HepG2 (cell line): ENCODE measurements around the gene PPP2R5D. TPM values are rescaled to one million over a fixed set of nuclear protein-coding genes. Genes with fewer than 3 reads are reported as not detected.

Experiments
- CBFB ChIP-seq: sonication (generic); formaldehyde crosslinking; IDR thresholded peaks from 2 replicates; pipeline ENCODE4 v1.4.0; 2020; ENCODE audit warnings: missing genetic modification reagents
- CREM ChIP-seq, 2 experiments: sonication (generic) in 1 of 2; formaldehyde crosslinking in 1 of 2; IDR thresholded peaks; 2 replicates each; pipeline versions ENCODE4 v1.4.0 to v1.6.1; 2016 to 2020; ENCODE audit warnings: antibody characterized with exemption in 1 of 2, mild to moderate bottlenecking in 1 of 2, missing genetic modification reagents in 1 of 2
- HNF4A ChIP-seq: sonication (generic); formaldehyde crosslinking; IDR thresholded peaks from 2 replicates; pipeline ENCODE4 v1.4.0; 2020; ENCODE audit warnings: missing genetic modification reagents
- IRF2 ChIP-seq: IDR thresholded peaks from 2 replicates; pipeline ENCODE4 v1.6.1; 2018; ENCODE audit warnings: missing genetic modification reagents, missing compliant biosample characterization
- MIER2 ChIP-seq: IDR thresholded peaks from 2 replicates; pipeline ENCODE4 v1.6.1; 2016; ENCODE audit warnings: missing biosample characterization, missing genetic modification reagents
- MYC ChIP-seq: sonication (generic); formaldehyde crosslinking; IDR thresholded peaks from 2 replicates; pipeline ENCODE4 v1.9.0; 2021; ENCODE audit warnings: missing genetic modification reagents, borderline replicate concordance
- NFKB2 ChIP-seq: sonication (generic); formaldehyde crosslinking; IDR thresholded peaks from 2 replicates; pipeline ENCODE4 v1.4.0; 2020; ENCODE audit warnings: missing genetic modification reagents, borderline replicate concordance
- PAX8 ChIP-seq: sonication (generic); formaldehyde crosslinking; IDR thresholded peaks from 2 replicates; pipeline ENCODE4 v1.8.0; 2022; ENCODE audit warnings: mild to moderate bottlenecking, missing genetic modification reagents, borderline replicate concordance
- SAP130 ChIP-seq: IDR thresholded peaks from 2 replicates; pipeline ENCODE4 v1.6.1; 2016; ENCODE audit warnings: low read depth
- ZNF572 ChIP-seq: sonication (generic); formaldehyde crosslinking; IDR thresholded peaks from 2 replicates; pipeline ENCODE4 v1.5.1; 2020; ENCODE audit warnings: mild to moderate bottlenecking, missing genetic modification reagents
- ZNF737 ChIP-seq: sonication (generic); formaldehyde crosslinking; IDR thresholded peaks from 2 replicates; pipeline ENCODE4 v1.5.0; 2020; ENCODE audit warnings: missing genetic modification reagents, mild to moderate bottlenecking, borderline replicate concordance
- ZNF746 ChIP-seq: sonication (generic); formaldehyde crosslinking; IDR thresholded peaks from 2 replicates; pipeline ENCODE4 v1.8.0; 2022; ENCODE audit warnings: mild to moderate bottlenecking, missing genetic modification reagents
- polyA plus RNA-seq, 8 experiments: library from polyadenylated mRNA; depleted of rRNA in 3 of 8; stranded (reverse) in 7 of 8; unstranded in 1 of 8; fragments of >200 nt; fragmentation: Illumina TruSeq in 4 of 8; extraction: Trizol in 4 of 8; gene quantifications; 2 replicates each; pipeline versions ENCODE4 v1.2.1 to v1.2.3, GENCODE V29; 2011 to 2016; ENCODE audit warnings: low read depth in 4 of 8, missing spikeins in 1 of 8, mixed read lengths in 1 of 8; ENCODE audit not compliant: insufficient read depth in 1 of 8
- total RNA-seq, 5 experiments: library from RNA; depleted of rRNA; stranded (reverse); fragments of >200 nt; fragmentation: Illumina TruSeq; extraction: Trizol; gene quantifications; 2 replicates each; pipeline ENCODE4 v1.2.3, GENCODE V29; 2016; ENCODE audit warnings: low read depth in 1 of 5
- TF ChIP-seq, protein P1 (sequence below): sonication (generic); formaldehyde crosslinking; IDR thresholded peaks from one replicate; pipeline ENCODE4 v1.5.1; 2020; ENCODE audit warnings: mild to moderate bottlenecking, missing genetic modification reagents; ENCODE audit errors: not compliant biosample characterization
- TF ChIP-seq, protein P2 (sequence below): sonication (generic); formaldehyde crosslinking; IDR thresholded peaks from 2 replicates; pipeline ENCODE4 v1.5.0; 2020; ENCODE audit warnings: missing genetic modification reagents
- TF ChIP-seq, protein P3 (sequence below): sonication (generic); formaldehyde crosslinking; IDR thresholded peaks from 2 replicates; pipeline ENCODE4 v1.9.0; 2022; ENCODE audit warnings: missing genetic modification reagents, mild to moderate bottlenecking, borderline replicate concordance
- TF ChIP-seq, protein P4 (sequence below): sonication (generic); formaldehyde crosslinking; IDR thresholded peaks from 2 replicates; pipeline ENCODE4 v1.8.1; 2023; ENCODE audit warnings: mild to moderate bottlenecking, missing genetic modification reagents

PPP2R5D gene
- total and polyA plus RNA-seq, 2 of the 13 experiments (the other 11 are each of a cell fraction or from before 2014, with no cell fraction given): 53.7 to 60.4 TPM

DNA sequence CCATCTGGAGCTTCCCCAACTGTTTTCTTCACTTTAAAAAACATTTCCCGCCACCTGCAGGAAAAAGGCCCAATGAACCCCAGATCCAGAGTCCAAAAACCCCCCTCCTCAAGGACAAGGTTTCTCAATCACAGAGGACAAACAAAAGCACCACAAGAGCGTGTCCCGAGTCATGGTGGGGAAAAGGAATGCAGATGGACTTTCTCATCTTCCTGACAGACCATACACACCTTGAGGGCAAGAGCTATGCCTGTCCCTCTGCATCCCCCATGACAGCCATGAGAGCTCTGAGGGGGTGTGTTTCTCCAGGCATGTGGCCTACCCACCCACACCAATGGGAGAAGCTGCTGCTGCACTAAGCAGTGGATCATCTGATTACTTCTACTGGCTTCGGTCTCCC is 14.4 kb upstream of the PPP2R5D start (continued):
- TF ChIP-seq, protein P1, sequence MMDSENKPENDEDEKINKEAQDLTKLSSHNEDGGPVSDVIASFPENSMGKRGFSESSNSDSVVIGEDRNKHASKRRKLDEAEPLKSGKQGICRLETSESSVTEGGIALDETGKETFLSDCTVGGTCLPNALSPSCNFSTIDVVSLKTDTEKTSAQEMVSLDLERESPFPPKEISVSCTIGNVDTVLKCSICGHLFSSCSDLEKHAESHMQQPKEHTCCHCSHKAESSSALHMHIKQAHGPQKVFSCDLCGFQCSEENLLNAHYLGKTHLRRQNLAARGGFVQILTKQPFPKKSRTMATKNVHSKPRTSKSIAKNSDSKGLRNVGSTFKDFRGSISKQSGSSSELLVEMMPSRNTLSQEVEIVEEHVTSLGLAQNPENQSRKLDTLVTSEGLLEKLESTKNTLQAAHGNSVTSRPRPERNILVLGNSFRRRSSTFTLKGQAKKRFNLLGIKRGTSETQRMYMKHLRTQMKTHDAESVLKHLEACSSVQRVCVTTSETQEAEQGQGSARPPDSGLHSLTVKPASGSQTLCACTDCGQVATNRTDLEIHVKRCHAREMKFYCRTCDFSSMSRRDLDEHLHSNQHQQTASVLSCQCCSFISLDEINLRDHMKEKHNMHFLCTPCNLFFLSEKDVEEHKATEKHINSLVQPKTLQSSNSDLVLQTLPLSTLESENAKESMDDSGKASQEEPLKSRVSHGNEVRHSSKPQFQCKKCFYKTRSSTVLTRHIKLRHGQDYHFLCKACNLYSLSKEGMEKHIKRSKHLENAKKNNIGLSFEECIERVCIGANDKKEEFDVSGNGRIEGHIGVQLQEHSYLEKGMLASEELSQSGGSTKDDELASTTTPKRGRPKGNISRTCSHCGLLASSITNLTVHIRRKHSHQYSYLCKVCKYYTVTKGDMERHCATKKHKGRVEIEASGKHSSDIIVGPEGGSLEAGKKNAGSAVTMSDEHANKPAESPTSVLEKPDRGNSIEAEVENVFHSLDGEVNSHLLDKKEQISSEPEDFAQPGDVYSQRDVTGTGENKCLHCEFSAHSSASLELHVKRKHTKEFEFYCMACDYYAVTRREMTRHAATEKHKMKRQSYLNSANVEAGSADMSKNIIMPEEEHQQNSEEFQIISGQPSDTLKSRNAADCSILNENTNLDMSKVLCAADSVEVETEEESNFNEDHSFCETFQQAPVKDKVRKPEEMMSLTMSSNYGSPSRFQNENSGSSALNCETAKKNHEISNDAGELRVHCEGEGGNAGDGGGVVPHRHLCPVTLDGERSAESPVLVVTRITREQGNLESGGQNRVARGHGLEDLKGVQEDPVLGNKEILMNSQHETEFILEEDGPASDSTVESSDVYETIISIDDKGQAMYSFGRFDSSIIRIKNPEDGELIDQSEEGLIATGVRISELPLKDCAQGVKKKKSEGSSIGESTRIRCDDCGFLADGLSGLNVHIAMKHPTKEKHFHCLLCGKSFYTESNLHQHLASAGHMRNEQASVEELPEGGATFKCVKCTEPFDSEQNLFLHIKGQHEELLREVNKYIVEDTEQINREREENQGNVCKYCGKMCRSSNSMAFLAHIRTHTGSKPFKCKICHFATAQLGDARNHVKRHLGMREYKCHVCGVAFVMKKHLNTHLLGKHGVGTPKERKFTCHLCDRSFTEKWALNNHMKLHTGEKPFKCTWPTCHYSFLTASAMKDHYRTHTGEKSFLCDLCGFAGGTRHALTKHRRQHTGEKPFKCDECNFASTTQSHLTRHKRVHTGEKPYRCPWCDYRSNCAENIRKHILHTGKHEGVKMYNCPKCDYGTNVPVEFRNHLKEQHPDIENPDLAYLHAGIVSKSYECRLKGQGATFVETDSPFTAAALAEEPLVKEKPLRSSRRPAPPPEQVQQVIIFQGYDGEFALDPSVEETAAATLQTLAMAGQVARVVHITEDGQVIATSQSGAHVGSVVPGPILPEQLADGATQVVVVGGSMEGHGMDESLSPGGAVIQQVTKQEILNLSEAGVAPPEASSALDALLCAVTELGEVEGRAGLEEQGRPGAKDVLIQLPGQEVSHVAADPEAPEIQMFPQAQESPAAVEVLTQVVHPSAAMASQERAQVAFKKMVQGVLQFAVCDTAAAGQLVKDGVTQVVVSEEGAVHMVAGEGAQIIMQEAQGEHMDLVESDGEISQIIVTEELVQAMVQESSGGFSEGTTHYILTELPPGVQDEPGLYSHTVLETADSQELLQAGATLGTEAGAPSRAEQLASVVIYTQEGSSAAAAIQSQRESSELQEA (CRISPR knock-in tag): no peak
- TF ChIP-seq SAP130 (CRISPR knock-in tag) (0 out of 2 replicates have a peak, but pooled peaks have one; percentile 39), ZNF737 (CRISPR knock-in tag) (no peak), ZNF746 (peak; percentile 49; the same call in 1 of the 2 replicates), NFKB2 (CRISPR knock-in tag) (no peak), MIER2 (no peak), CREM (IDR thresholded peaks at IDR 0.05) (peak; percentile 47; the same call in 1 of the 2 replicates), CREM (CRISPR knock-in tag; IDR thresholded peaks at IDR 0.05) (no peak), HNF4A (CRISPR knock-in tag) (peak; percentile 97), PAX8 (no peak), IRF2 (CRISPR knock-in tag) (0 out of 2 replicates have a peak, but pooled peaks have one; percentile 45), ZNF572 (CRISPR knock-in tag) (0 out of 2 replicates have a peak, but pooled peaks have one; percentile 49), CBFB (CRISPR knock-in tag) (no peak), MYC (0 out of 2 replicates have a peak, but pooled peaks have one; percentile 25)
- TF ChIP-seq, protein P2, sequence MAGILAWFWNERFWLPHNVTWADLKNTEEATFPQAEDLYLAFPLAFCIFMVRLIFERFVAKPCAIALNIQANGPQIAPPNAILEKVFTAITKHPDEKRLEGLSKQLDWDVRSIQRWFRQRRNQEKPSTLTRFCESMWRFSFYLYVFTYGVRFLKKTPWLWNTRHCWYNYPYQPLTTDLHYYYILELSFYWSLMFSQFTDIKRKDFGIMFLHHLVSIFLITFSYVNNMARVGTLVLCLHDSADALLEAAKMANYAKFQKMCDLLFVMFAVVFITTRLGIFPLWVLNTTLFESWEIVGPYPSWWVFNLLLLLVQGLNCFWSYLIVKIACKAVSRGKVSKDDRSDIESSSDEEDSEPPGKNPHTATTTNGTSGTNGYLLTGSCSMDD (CRISPR knock-in tag): no peak
- TF ChIP-seq, protein P3, sequence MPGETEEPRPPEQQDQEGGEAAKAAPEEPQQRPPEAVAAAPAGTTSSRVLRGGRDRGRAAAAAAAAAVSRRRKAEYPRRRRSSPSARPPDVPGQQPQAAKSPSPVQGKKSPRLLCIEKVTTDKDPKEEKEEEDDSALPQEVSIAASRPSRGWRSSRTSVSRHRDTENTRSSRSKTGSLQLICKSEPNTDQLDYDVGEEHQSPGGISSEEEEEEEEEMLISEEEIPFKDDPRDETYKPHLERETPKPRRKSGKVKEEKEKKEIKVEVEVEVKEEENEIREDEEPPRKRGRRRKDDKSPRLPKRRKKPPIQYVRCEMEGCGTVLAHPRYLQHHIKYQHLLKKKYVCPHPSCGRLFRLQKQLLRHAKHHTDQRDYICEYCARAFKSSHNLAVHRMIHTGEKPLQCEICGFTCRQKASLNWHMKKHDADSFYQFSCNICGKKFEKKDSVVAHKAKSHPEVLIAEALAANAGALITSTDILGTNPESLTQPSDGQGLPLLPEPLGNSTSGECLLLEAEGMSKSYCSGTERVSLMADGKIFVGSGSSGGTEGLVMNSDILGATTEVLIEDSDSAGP (CRISPR knock-in tag): 0 out of 2 replicates have a peak, but pooled peaks have one; percentile 7
- TF ChIP-seq, protein P4, sequence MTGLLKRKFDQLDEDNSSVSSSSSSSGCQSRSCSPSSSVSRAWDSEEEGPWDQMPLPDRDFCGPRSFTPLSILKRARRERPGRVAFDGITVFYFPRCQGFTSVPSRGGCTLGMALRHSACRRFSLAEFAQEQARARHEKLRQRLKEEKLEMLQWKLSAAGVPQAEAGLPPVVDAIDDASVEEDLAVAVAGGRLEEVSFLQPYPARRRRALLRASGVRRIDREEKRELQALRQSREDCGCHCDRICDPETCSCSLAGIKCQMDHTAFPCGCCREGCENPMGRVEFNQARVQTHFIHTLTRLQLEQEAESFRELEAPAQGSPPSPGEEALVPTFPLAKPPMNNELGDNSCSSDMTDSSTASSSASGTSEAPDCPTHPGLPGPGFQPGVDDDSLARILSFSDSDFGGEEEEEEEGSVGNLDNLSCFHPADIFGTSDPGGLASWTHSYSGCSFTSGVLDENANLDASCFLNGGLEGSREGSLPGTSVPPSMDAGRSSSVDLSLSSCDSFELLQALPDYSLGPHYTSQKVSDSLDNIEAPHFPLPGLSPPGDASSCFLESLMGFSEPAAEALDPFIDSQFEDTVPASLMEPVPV: 0 out of 2 replicates have a peak, but pooled peaks have one; percentile 40
